CD4-positive, alpha-beta T cell (primary cell): ENCODE measurements around the gene CNGA1. TPM values are rescaled to one million over a fixed set of nuclear protein-coding genes. Genes with fewer than 3 reads are reported as not detected.

Source experiments
- ATAC-seq: fragments of 200-7000 bp; cut with Tn5 transposase; one replicate; pipeline ENCODE4 v1.10.0; 2022; ENCODE audit warnings: mild to moderate bottlenecking; ENCODE audit not compliant: poor library complexity
- CTCF ChIA-PET: fragments of 350-600 bp; sonication (Branson Sonifier 250); formaldehyde crosslinking; loops from one replicate; lab custom pipeline; 2021; ENCODE audit warnings: antibody characterized with exemption, inconsistent platforms; lab: Charles Lee
- POLR2A ChIA-PET: fragments of 350-600 bp; sonication (Branson Sonifier 250); formaldehyde crosslinking; loops from one replicate; lab custom pipeline; 2021; ENCODE audit warnings: antibody characterized with exemption, inconsistent platforms; lab: Charles Lee
- DNase-seq, 14 experiments: peaks; one replicate each; pipeline ENCODE4 v3.0.0-alpha.2; 2013 to 2020; ENCODE audit warnings: mixed read lengths in 2 of 14
- H3K27ac ChIP-seq, 2 donors: one replicate each; pipeline versions ENCODE4 v1.5.1 to v1.7.0; 2013; ENCODE audit warnings: low read length in 2 of 2, low read depth in 1 of 2, mild to moderate bottlenecking in 1 of 2
- H3K27me3 ChIP-seq, 2 experiments: 1 replicate in 1 of 2; 2 replicates in 1 of 2; pipeline versions ENCODE4 v1.6.1 to v1.7.0; 2013; ENCODE audit warnings: low read length in 2 of 2, control low read depth in 1 of 2, mild to moderate bottlenecking in 1 of 2, moderate library complexity in 1 of 2; ENCODE audit not compliant: insufficient read depth in 2 of 2, control insufficient read depth in 1 of 2
- H3K36me3 ChIP-seq: one replicate; pipeline ENCODE4 v1.6.1; 2013; ENCODE audit warnings: low read length, control low read depth; ENCODE audit not compliant: insufficient read depth
- H3K4me1 ChIP-seq: one replicate; pipeline ENCODE4 v1.6.1; 2013; ENCODE audit warnings: low read length, control low read depth; ENCODE audit not compliant: insufficient read depth
- H3K4me3 ChIP-seq: one replicate; pipeline ENCODE4 v1.5.1; 2013; ENCODE audit warnings: mild to moderate bottlenecking, low read length, moderate library complexity
- H3K9me3 ChIP-seq, 2 experiments: 1 replicate in 1 of 2; 2 replicates in 1 of 2; pipeline versions ENCODE4 v1.6.1 to v1.7.0; 2013; ENCODE audit warnings: low read length in 2 of 2, mild to moderate bottlenecking in 2 of 2, control low read depth in 1 of 2, moderate library complexity in 1 of 2; ENCODE audit not compliant: control insufficient read depth in 1 of 2, insufficient read depth in 1 of 2
- H3K27ac Mint-ChIP-seq: one replicate; pipeline ENCODE4 v1.8.0; 2020; ENCODE audit warnings: mixed read lengths
- H3K27me3 Mint-ChIP-seq: one replicate; pipeline ENCODE4 v1.8.0; 2021; ENCODE audit warnings: mixed read lengths
- H3K36me3 Mint-ChIP-seq: one replicate; pipeline ENCODE4 v1.8.0; 2021; ENCODE audit warnings: low read depth, mixed read lengths
- H3K4me1 Mint-ChIP-seq: one replicate; pipeline ENCODE4 v1.8.0; 2021; ENCODE audit warnings: low read depth, mixed read lengths
- H3K4me3 Mint-ChIP-seq: one replicate; pipeline ENCODE4 v1.8.0; 2020; ENCODE audit warnings: mild to moderate bottlenecking, mixed read lengths
- H3K9me3 Mint-ChIP-seq: one replicate; pipeline ENCODE4 v1.8.0; 2020; ENCODE audit warnings: mixed read lengths
- intact Hi-C, 2 experiments: fragments of 100-400 bp; cut with DNase I in 1 of 2; cut with micrococcal nuclease in 1 of 2; formaldehyde crosslinking; loops; one replicate each; pipeline versions ENCODE4 v1.15.1 to v1.9.0; 2023 to 2025; cut with DNase I, micrococcal nuclease
- total RNA-seq, 174 experiments: library from RNA in 2 of 174; stranded (reverse) in 2 of 174; gene quantifications; one replicate each; pipeline ENCODE4 v1.2.3 and lab custom pipeline; 2021 to 2026
- TF ChIP-seq, protein P1 (sequence below): fragments of 200-600 bp; IDR thresholded peaks from one replicate; pipeline ENCODE4 v1.8.0; 2022; ENCODE audit warnings: antibody characterized with exemption, mild to moderate bottlenecking

CNGA1 gene
- total RNA-seq, 2 experiments from 2014 or later: not detected

DNA sequence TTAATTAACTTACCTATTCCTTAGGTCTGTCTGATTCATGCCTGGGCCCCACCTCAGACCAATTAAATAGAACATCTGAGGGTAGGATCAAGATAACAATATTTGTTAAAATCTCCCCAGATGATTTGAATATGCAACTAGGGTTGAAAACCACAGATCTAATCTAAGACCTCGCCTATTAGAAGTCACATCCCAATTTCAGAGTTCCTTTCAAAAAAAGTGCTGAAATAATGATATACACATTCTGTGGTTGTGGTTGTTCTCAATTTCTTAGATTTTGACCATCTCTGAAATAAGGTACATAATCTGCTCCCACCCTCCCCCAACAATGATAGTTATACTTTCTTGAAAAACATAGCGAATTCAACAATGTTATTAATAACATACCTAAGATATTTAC, 27.8 kb upstream of the CNGA1 start:
- ChIA-PET CTCF (interaction anchor here (2.5 kb wide), 1 partner anchor 10 kb away, joined by 11 read pairs; no protein-coding TSS in a partner anchor), POLR2A (interaction anchor here (0.6 kb wide), 1 partner anchor 21 kb away, joined by 4 read pairs; no protein-coding TSS in a partner anchor)
- intact Hi-C loops: no loop called here
- Histone ChIP-seq H3K9me3 (no peaks in the 10 kb centered on the region), H3K36me3 (no peaks in the 10 kb centered on the region), H3K4me1 (peaks cover 41% of the 10 kb centered on the region), H3K27ac (no peak overlapping the region), H3K27me3 (no peaks in the 10 kb centered on the region), H3K4me3 (no peak overlapping the region)
- H3K27ac Mint-ChIP-seq: no peak overlapping the region
- H3K4me1 Mint-ChIP-seq: peaks cover 52% of the 10 kb centered on the region
- H3K4me3 Mint-ChIP-seq: no peak overlapping the region
- TF ChIP-seq, protein P1, sequence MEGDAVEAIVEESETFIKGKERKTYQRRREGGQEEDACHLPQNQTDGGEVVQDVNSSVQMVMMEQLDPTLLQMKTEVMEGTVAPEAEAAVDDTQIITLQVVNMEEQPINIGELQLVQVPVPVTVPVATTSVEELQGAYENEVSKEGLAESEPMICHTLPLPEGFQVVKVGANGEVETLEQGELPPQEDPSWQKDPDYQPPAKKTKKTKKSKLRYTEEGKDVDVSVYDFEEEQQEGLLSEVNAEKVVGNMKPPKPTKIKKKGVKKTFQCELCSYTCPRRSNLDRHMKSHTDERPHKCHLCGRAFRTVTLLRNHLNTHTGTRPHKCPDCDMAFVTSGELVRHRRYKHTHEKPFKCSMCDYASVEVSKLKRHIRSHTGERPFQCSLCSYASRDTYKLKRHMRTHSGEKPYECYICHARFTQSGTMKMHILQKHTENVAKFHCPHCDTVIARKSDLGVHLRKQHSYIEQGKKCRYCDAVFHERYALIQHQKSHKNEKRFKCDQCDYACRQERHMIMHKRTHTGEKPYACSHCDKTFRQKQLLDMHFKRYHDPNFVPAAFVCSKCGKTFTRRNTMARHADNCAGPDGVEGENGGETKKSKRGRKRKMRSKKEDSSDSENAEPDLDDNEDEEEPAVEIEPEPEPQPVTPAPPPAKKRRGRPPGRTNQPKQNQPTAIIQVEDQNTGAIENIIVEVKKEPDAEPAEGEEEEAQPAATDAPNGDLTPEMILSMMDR: no peak
- no peaks in the 10 kb centered on the region for H3K36me3 Mint-ChIP-seq
- H3K27me3 Mint-ChIP-seq: no peaks in the 10 kb centered on the region
- peak in 1 of 14 experiments; percentile 14 for DNase-seq
- ATAC-seq: no peak
- no peaks in the 10 kb centered on the region for H3K9me3 Mint-ChIP-seq

DNA sequence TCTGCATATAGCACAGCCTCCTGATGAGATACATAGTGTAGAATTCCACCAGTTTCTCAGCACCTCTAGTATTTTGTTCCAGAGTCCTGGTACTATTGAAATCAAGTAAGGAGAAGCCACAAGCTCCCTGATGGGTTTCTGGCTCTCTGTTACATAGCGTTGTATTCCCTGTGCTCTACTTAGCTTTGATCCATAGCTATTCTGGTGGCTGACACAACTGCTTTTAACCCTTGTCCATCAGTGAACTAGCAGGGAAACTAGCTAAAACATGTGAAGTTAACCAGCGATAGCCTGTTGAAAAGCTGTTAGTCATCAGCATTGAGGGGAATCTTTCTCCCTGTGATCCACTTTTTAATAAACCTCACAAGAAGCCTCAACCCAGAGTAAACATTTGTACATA, 27.0 kb upstream of the CNGA1 start:
- DNase-seq (no peak), ATAC-seq (no peak)
- Histone ChIP-seq H3K9me3 (no peaks in the 10 kb centered on the region), H3K4me1 (peaks cover 41% of the 10 kb centered on the region), H3K27me3 (no peaks in the 10 kb centered on the region), H3K36me3 (no peaks in the 10 kb centered on the region), H3K4me3 (no peak overlapping the region), H3K27ac (no peak overlapping the region)
- no peaks in the 10 kb centered on the region for H3K27me3 Mint-ChIP-seq
- H3K4me1 Mint-ChIP-seq: peaks cover 52% of the 10 kb centered on the region
- no peak overlapping the region for H3K4me3 Mint-ChIP-seq
- TF ChIP-seq, protein P1: no peak
- no peaks in the 10 kb centered on the region for H3K9me3 Mint-ChIP-seq
- ChIA-PET CTCF (interaction anchor here (1.1 to 2.5 kb wide), 2 partner anchors 9 to 44 kb away, joined by 3 to 11 read pairs; no protein-coding TSS in a partner anchor), POLR2A (no interaction called here)
- no peaks in the 10 kb centered on the region for H3K36me3 Mint-ChIP-seq
- intact Hi-C loops: no loop called here
- H3K27ac Mint-ChIP-seq: no peak overlapping the region

DNA sequence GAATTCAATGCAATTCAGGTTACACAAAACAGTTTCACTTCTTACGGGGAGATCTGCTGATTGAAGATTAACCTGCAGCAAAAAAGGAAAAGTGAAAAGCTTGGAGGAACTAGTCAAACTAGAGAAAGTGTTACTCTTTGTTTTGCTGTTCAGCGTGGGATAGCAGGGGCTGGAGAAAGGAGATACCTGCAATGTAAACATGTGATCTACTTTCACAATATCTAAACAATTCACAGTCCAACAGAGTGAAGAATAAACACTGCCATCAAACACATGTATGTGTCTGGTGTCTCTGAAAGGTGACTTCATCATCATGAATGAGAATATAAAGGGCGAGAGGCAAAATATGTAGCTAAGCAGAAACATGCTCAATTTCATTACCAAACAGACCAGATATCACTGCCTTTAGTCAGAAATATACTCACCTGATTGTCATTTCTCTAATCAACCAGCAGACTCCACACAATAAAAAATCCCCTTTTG, 26.5 kb upstream of the CNGA1 start:
- H3K4me3 ChIP-seq: no peak overlapping the region
- H3K36me3 ChIP-seq: no peaks in the 10 kb centered on the region
- intact Hi-C loops: no loop called here
- POLR2A ChIA-PET: no interaction called here
- H3K27ac ChIP-seq: no peak overlapping the region
- peaks cover 48% of the 10 kb centered on the region for H3K4me1 Mint-ChIP-seq
- no peaks in the 10 kb centered on the region for H3K9me3 ChIP-seq
- ATAC-seq (no peak), DNase-seq (no peak)
- no peak overlapping the region for H3K4me3 Mint-ChIP-seq
- CTCF ChIA-PET: interaction anchor here (1.1 to 2.5 kb wide), 2 partner anchors 9 to 44 kb away, joined by 3 to 11 read pairs; no protein-coding TSS in a partner anchor
- H3K27me3 ChIP-seq: no peaks in the 10 kb centered on the region
- no peaks in the 10 kb centered on the region for H3K36me3 Mint-ChIP-seq
- no peaks in the 10 kb centered on the region for H3K27me3 Mint-ChIP-seq
- TF ChIP-seq, protein P1: no peak
- H3K4me1 ChIP-seq: peaks cover 39% of the 10 kb centered on the region
- H3K27ac Mint-ChIP-seq: no peak overlapping the region
- no peaks in the 10 kb centered on the region for H3K9me3 Mint-ChIP-seq
